Right atrium auricular region (tissue), 2 donors: ENCODE measurements around the gene ATP13A5. TPM values are rescaled to one million over a fixed set of nuclear protein-coding genes. Genes with fewer than 3 reads are reported as not detected.

ENCODE experiments used
- DNase-seq: peaks from one replicate; pipeline ENCODE4 v3.0.0-alpha.2; 2019; ENCODE audit warnings: low spot score
- H3K27ac ChIP-seq, 2 donors: fragments of 200-600 bp; sonication (generic); 1 replicate in 1 of 2; 2 replicates in 1 of 2; pipeline ENCODE4 v1.5.1; 2016 to 2019
- H3K27me3 ChIP-seq, 2 donors: fragments of 200-600 bp; sonication (generic); one replicate each; pipeline versions ENCODE4 v1.5.1 to v1.6.0; 2017 to 2019
- H3K36me3 ChIP-seq: fragments of 200-600 bp; sonication (generic); one replicate; pipeline ENCODE4 v1.5.1; 2016
- H3K4me1 ChIP-seq, 2 donors: fragments of 200-600 bp; sonication (generic); one replicate each; pipeline versions ENCODE4 v1.5.1 to v1.6.0; 2017 to 2019
- H3K4me3 ChIP-seq, 2 donors: fragments of 200-600 bp; sonication (generic); 1 replicate in 1 of 2; 2 replicates in 1 of 2; pipeline ENCODE4 v1.5.1; 2017 to 2019; ENCODE audit warnings: mild to moderate bottlenecking in 1 of 2, moderate library complexity in 1 of 2
- H3K9me3 ChIP-seq, 2 donors: fragments of 200-600 bp; sonication (generic); one replicate each; pipeline ENCODE4 v1.5.1; 2019
- CTCF ChIP-seq, 2 donors: fragments of 200-600 bp; sonication (generic); IDR thresholded peaks; one replicate each; pipeline ENCODE4 v1.5.1; 2019; ENCODE audit warnings: antibody characterized with exemption in 2 of 2
- total RNA-seq, 2 donors: library from RNA; depleted of rRNA; stranded (reverse); fragments of >200 nt; gene quantifications; one replicate each; pipeline ENCODE4 v1.1.0, GENCODE V29; 2016

The ATP13A5 gene
- total RNA-seq, 2 donors from 2014 or later: not detected

DNA sequence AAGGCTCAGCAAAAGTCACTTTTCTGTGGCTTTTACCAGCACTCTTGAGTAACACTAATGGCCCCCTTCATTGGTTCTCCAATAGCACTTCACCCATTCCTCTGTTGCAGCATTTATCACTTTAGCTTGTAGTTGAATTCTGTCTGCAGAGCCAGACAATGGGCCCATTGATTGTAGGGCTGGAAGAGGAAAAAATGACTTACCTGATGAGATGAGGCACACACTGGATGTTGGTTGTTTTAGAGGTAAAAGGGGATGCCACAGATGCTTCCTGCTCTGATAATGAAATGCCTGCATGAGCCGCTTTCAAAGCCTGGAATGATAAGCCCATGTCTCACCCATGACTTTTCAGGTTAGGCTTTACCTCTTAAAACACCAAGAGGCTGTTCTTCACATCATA lies 73.2 kb downstream of the ATP13A5 start:
- no peak overlapping the region for H3K27ac ChIP-seq
- DNase-seq: no peak
- no peaks in the 10 kb centered on the region for H3K27me3 ChIP-seq
- no peak overlapping the region for H3K4me3 ChIP-seq
- H3K9me3 ChIP-seq: no peaks in the 10 kb centered on the region
- no peaks in the 10 kb centered on the region for H3K36me3 ChIP-seq
- no peak for TF ChIP-seq CTCF (IDR thresholded peaks at IDR 0.05)
- peaks cover 0 to 2% of the 10 kb centered on the region in 2 donors for H3K4me1 ChIP-seq

DNA sequence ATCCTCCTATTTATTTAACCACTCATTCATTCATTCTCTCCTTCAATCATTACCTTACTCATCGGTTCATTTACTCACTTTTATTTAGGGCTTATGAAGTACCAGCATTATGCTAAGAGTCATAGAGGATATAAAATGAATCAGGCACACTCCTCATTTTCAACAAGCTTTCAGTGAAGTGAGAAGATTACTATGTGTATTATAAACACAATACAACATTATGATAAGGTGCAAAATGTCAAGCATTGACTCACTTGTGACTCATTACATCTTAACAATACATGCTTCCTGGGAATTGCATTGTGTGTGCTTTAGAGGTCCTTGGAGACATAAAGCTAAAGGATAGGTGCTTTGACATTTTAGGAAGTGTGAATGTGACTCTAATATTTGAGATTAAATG lies 77.1 kb downstream of the ATP13A5 start:
- Histone ChIP-seq H3K27ac (no peak overlapping the region), H3K4me3 (no peak overlapping the region), H3K4me1 (no peaks in the 10 kb centered on the region), H3K27me3 (no peaks in the 10 kb centered on the region), H3K36me3 (no peaks in the 10 kb centered on the region), H3K9me3 (no peaks in the 10 kb centered on the region)
- TF ChIP-seq CTCF (IDR thresholded peaks at IDR 0.05): no peak
- DNase-seq: no peak

- Histone ChIP-seq H3K4me3 (no peak overlapping the region), H3K36me3 (no peaks in the 10 kb centered on the region), H3K27me3 (no peaks in the 10 kb centered on the region), H3K9me3 (no peaks in the 10 kb centered on the region), H3K27ac (no peak overlapping the region), H3K4me1 (no peaks in the 10 kb centered on the region)
- DNase-seq: no peak
- TF ChIP-seq CTCF (IDR thresholded peaks at IDR 0.05): no peak
These were observed 81.1 kb downstream of the ATP13A5 start for GRCh38 chr3:193297421-193297820.

DNA sequence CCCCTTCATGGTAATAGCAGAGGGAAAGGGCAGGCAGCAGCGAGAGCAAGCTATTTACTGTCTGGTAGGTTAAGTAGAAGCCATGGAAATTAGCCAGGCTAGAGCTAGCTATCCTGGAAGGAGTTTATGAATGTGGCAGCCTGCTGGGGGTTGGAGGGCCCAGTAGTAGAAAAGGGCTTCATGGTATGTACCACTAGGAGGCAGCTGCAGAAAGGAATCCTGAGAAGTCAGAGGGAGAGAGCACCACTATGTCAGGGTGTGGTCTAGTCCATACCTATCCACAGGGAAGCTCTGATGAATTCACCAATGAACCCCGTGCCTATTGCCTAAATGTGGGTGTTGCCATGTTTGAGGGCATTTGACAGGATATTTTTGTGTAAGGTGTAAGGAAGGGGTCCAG lies 82.6 kb downstream of the ATP13A5 start:
- H3K4me1 ChIP-seq: no peaks in the 10 kb centered on the region
- no peaks in the 10 kb centered on the region for H3K27me3 ChIP-seq
- H3K36me3 ChIP-seq: no peaks in the 10 kb centered on the region
- no peak overlapping the region for H3K4me3 ChIP-seq
- no peak for TF ChIP-seq CTCF (IDR thresholded peaks at IDR 0.05)
- DNase-seq: no peak
- H3K9me3 ChIP-seq: peaks cover 0 to 12% of the 10 kb centered on the region in 2 donors
- H3K27ac ChIP-seq: no peak overlapping the region

GRCh38 chr3:193292386-193292785 lies 86.2 kb downstream of the ATP13A5 start:
- no peak for TF ChIP-seq CTCF (IDR thresholded peaks at IDR 0.05)
- no peak overlapping the region for H3K4me3 ChIP-seq
- peaks cover 0 to 15% of the 10 kb centered on the region in 2 donors for H3K9me3 ChIP-seq
- no peaks in the 10 kb centered on the region for H3K27me3 ChIP-seq
- H3K4me1 ChIP-seq: no peaks in the 10 kb centered on the region
- no peak for DNase-seq
- no peak overlapping the region for H3K27ac ChIP-seq
- H3K36me3 ChIP-seq: no peaks in the 10 kb centered on the region

DNA sequence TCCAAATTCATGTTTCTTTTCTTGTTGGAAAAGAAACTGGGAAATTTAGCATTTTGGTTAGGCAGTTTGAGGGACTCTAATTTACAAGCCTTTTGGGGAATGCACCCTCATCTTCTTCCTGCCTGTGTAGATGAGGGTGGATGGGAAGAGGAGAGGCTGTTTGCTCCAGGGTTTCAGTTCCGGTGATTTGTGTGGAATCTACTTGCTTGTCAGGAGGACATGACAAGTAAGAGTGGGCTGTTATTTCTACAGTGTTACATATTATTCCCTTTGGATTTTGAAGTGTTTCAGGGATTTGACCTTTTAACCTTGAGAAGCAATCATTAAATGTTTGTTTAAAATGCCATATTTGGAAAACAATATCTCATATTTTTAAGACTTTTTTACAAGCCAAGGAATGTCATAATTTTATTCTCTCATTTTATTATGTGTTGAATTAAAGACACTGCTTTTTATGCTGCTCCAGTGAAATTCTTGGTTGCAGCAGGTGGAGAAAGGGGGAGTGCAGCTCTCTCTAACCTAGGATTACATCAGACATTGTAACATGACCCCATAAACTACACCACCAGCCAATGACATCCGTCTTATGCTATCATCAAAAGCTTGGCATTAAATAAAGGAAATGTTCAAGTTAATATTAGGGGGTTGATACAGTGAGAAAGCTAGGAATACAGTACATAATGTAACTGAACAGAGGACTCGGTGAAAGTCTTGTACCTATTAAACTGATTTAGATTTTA lies 107.3 kb downstream of the ATP13A5 start:
- no peaks in the 10 kb centered on the region for H3K9me3 ChIP-seq
- no peak for DNase-seq
- no peak overlapping the region for H3K4me3 ChIP-seq
- no peaks in the 10 kb centered on the region for H3K36me3 ChIP-seq
- no peaks in the 10 kb centered on the region for H3K27me3 ChIP-seq
- H3K27ac ChIP-seq: no peak overlapping the region
- TF ChIP-seq CTCF (IDR thresholded peaks at IDR 0.05): no peak
- peaks cover 0 to 6% of the 10 kb centered on the region in 2 donors for H3K4me1 ChIP-seq
